Adrenal gland (tissue), 12 donors: Measurements from ENCODE around the gene ARFGEF2. TPM values are rescaled to one million over a fixed set of nuclear protein-coding genes. Genes with fewer than 3 reads are reported as not detected.

ENCODE experiments used
- DNase-seq, 7 donors: peaks; one replicate each; pipeline ENCODE4 v3.0.0-alpha.2; 2019 to 2020
- H3K27ac ChIP-seq, 5 donors: fragments of 200-600 bp; sonication (generic) in 4 of 5; 1 replicate in 3 of 5; 2 replicates in 2 of 5; pipeline versions ENCODE4 v1.5.1 to v1.8.0; 2016 to 2020; ENCODE audit warnings: mild to moderate bottlenecking in 1 of 5
- H3K27me3 ChIP-seq: fragments of 200-600 bp; 2 replicates; pipeline ENCODE4 v1.8.0; 2021
- H3K36me3 ChIP-seq, 2 donors: fragments of 200-600 bp; replicated peaks in 1 of 2; 1 replicate in 1 of 2; 2 replicates in 1 of 2; pipeline versions ENCODE4 v1.5.1 to v1.8.0; 2018 to 2022
- H3K4me1 ChIP-seq, 2 donors: fragments of 200-600 bp; replicated peaks in 1 of 2; 1 replicate in 1 of 2; 2 replicates in 1 of 2; pipeline versions ENCODE4 v1.5.1 to v1.8.0; 2018 to 2021
- H3K4me3 ChIP-seq, 4 donors: fragments of 200-600 bp; sonication (generic) in 3 of 4; one replicate each; pipeline ENCODE4 v1.5.1; 2016 to 2018
- H3K9me3 ChIP-seq, 3 donors: fragments of 200-600 bp; sonication (generic) in 1 of 3; replicated peaks in 1 of 3; 1 replicate in 2 of 3; 2 replicates in 1 of 3; pipeline versions ENCODE4 v1.5.1 to v1.8.0; 2016 to 2021
- POLR2A ChIP-seq, 2 donors: fragments of 450-650 bp; IDR thresholded peaks; one replicate each; pipeline ENCODE4 v1.6.1; 2017; ENCODE audit warnings: antibody characterized with exemption in 2 of 2, mild to moderate bottlenecking in 2 of 2, moderate library complexity in 1 of 2
- WGBS, 4 donors: extraction: QIAGEN DNeasy Blood & Tissue Kit in 2 of 4; methylation state at CpG; one replicate each; pipeline versions ENCODE4 v1.1.5 to v1.1.7; 2013 to 2017; 5-methylcytosine and 5-hydroxymethylcytosine counted together
- intact Hi-C, 2 donors: fragments of 100-400 bp; cut with DNase I; formaldehyde crosslinking; loops; one replicate each; pipeline versions ENCODE4 v1.14.1 to v1.15.0; 2022 to 2023
- polyA plus RNA-seq, 3 donors: library from polyadenylated mRNA; stranded (reverse); fragments of 200-250 nt in 2 of 3; fragments of 350-450 nt in 1 of 3; fragmentation: Illumina TruSeq in 1 of 3; extraction: RNeasy Lipid Tissue Mini Kit (QIAGEN cat#74804) in 1 of 3; gene quantifications; one replicate each; pipeline ENCODE4 v1.2.3, GENCODE V29; 2013 to 2014
- total RNA-seq, 9 donors: library from RNA; depleted of rRNA in 4 of 9; stranded (reverse); fragments of >200 nt in 4 of 9; fragments of 120-200 nt in 1 of 9; fragmentation: NEBNext Ultra II Directional in 1 of 9; extraction: Animal tissue kit (Norgen Biotek cat#: 25700) in 1 of 9; gene quantifications; one replicate each; pipeline versions ENCODE4 v1.1.0 to v1.2.4, GENCODE V29; 2013 to 2023
- TF ChIP-seq, protein P1 (sequence below), 6 experiments: fragments of 450-650 bp in 4 of 6; fragments of 200-600 bp in 2 of 6; sonication (generic) in 1 of 6; IDR thresholded peaks; 1 replicate in 5 of 6; 2 replicates in 1 of 6; pipeline versions ENCODE4 v1.5.1 to v1.8.0; 2016 to 2021; ENCODE audit warnings: antibody characterized with exemption in 6 of 6, mild to moderate bottlenecking in 2 of 6, moderate library complexity in 1 of 6
- donor health status: healthy with polysubstance abuse.
- donor health status: Bipolar disorder and iron deficiency.
- donor health status: DM: yes; HTN: yes; CAD: no.
- donor health status: DM: no; HTN: no; CAD: no.
- donor health status: DM: no; HTN: no; CAD: no.
- donor health status: DM: yes; HTN: yes; CAD: no.

ARFGEF2 gene
- total and polyA plus RNA-seq, 12 donors: 17.1 to 128 (median 69.3) TPM

DNA sequence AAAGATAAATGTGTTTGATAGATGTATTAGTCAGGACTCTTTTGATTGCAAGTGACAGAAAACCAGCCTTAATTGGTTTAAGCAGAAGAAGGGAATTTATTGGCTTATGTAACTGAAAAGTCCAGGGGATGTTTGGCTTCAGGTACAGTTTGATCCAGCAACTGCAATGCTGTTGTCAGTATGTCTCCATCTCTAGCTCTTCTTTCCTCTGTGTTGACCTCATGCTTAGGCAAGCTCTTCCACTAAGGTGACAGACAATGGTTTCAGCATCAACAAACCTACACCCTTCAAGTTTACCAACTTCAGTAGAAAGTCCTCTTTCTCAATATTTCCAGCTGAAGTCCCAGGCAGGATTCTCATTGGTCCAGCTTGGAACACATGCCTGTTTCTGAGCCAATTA, 28.1 kb upstream of the ARFGEF2 start:
- no peaks in the 10 kb centered on the region for H3K4me1 ChIP-seq
- H3K27me3 ChIP-seq: no peaks in the 10 kb centered on the region
- TF ChIP-seq, protein P1, sequence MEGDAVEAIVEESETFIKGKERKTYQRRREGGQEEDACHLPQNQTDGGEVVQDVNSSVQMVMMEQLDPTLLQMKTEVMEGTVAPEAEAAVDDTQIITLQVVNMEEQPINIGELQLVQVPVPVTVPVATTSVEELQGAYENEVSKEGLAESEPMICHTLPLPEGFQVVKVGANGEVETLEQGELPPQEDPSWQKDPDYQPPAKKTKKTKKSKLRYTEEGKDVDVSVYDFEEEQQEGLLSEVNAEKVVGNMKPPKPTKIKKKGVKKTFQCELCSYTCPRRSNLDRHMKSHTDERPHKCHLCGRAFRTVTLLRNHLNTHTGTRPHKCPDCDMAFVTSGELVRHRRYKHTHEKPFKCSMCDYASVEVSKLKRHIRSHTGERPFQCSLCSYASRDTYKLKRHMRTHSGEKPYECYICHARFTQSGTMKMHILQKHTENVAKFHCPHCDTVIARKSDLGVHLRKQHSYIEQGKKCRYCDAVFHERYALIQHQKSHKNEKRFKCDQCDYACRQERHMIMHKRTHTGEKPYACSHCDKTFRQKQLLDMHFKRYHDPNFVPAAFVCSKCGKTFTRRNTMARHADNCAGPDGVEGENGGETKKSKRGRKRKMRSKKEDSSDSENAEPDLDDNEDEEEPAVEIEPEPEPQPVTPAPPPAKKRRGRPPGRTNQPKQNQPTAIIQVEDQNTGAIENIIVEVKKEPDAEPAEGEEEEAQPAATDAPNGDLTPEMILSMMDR (IDR thresholded peaks at IDR 0.05): no peak
- TF ChIP-seq POLR2A (IDR thresholded peaks at IDR 0.05): no peak
- no peak overlapping the region for H3K27ac ChIP-seq
- no peak for DNase-seq
- no peak overlapping the region for H3K4me3 ChIP-seq
- no peaks in the 10 kb centered on the region for H3K36me3 ChIP-seq
- H3K9me3 ChIP-seq: no peaks in the 10 kb centered on the region
- intact Hi-C loops: no loop called here

DNA sequence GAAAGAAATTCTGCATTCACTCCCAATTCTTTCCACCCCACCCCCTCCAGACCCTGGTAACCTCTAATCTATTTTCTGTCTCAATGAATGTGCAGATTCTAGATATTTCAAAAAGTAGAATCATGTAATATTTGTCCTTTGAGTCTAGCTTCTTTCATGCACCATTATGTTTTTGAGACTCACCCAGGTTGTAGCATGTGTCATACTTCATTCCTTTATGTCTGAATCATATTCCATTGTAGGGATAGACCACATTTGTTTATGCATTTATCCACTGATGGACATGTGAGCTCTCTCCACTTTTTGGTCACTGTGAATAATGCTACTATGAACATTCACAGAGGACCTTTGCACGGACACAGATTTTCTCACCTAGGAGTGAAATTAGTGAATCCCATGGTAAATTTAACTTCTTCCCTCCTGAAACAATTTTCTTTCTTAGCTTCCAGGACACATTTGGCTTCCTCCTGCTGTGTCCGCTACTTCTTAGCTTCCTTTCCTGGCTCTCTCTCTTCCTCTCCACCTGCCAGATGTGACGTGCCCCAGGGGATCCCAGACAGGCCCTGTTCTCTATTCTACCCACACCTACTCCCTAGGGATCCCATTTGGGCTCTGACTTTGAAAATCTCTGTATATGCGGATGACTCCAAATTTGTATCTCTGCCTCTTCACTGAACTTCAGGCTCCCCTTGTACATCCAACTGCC, 24.1 kb upstream of the ARFGEF2 start:
- Histone ChIP-seq H3K9me3 (no peaks in the 10 kb centered on the region), H3K27me3 (no peaks in the 10 kb centered on the region), H3K4me1 (no peaks in the 10 kb centered on the region), H3K4me3 (no peak overlapping the region), H3K36me3 (no peaks in the 10 kb centered on the region), H3K27ac (no peak overlapping the region)
- no peak for TF ChIP-seq POLR2A (IDR thresholded peaks at IDR 0.05)
- TF ChIP-seq, protein P1 (IDR thresholded peaks at IDR 0.05): no peak
- DNase-seq: no peak
- intact Hi-C loops: no loop called here
- WGBS, 4 donors: 77 to 83% (median 79%) methylated on average over 4 of the region's 4 CpGs

DNA sequence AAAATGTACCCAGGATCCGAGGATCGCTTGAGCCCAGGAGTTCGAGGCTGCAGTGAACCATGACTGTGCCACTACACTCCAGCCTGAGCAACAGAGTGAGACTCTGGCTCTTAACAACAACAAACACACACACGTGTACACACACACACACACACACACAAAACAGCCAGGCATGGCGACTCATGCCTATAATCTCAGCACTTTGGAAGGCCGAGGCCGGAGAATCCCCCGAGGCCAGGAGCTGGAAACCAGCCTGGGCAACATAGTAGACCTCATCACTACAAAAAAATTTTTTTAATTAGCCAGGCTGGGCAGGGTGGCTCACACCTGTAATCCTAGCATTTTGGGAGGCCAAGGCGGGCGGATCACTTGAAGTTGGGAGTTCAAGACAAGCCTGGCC, 23.3 kb upstream of the ARFGEF2 start:
- no peaks in the 10 kb centered on the region for H3K9me3 ChIP-seq
- TF ChIP-seq, protein P1 (IDR thresholded peaks at IDR 0.05): no peak
- TF ChIP-seq POLR2A (IDR thresholded peaks at IDR 0.05): no peak
- H3K36me3 ChIP-seq: no peaks in the 10 kb centered on the region
- H3K4me1 ChIP-seq: no peaks in the 10 kb centered on the region
- intact Hi-C loops: no loop called here
- no peaks in the 10 kb centered on the region for H3K27me3 ChIP-seq
- no peak overlapping the region for H3K4me3 ChIP-seq
- WGBS, 4 donors: 67 to 87% (median 82%) methylated on average over 9 to 10 of the region's 10 CpGs
- H3K27ac ChIP-seq: no peak overlapping the region
- DNase-seq: peak in 1 of 7 donors; percentile 28

DNA sequence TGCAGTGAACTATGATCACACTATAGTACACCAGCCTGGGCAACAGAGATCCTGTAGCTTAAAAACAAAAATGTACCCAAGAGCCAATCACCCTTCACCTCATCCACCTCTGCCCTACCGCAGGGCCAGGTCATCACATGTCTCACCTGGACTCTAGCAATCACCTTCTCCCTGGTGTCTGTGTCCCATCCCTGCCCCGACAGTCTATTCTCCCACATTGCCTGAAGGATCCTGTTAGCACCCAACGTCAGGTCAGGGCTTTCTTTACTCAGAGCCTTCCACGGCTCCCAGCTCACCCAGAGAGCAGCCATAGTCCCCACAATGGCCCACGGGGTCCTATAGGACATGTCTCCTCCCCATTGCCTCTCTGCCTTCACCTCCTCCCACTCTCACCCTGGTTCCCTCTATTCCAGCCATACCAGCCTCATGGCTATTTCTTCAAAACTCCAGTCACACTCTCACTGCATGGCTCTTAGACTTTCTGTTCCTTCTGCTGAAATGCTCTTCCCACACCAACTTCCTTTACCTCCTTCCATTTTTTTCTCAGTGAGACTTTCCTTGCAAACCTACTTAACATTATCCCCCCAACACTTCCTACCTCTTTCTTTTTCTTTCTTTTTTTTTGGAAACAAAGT, 22.5 kb upstream of the ARFGEF2 start:
- no peaks in the 10 kb centered on the region for H3K27me3 ChIP-seq
- TF ChIP-seq, protein P1 (IDR thresholded peaks at IDR 0.05): no peak
- TF ChIP-seq POLR2A (IDR thresholded peaks at IDR 0.05): no peak
- 79 to 92% (median 83%) methylated on average over 5 of the region's 5 CpGs for WGBS, 4 donors
- no peak overlapping the region for H3K4me3 ChIP-seq
- DNase-seq: no peak
- no peak overlapping the region for H3K27ac ChIP-seq
- intact Hi-C loops: no loop called here
- no peaks in the 10 kb centered on the region for H3K36me3 ChIP-seq
- no peaks in the 10 kb centered on the region for H3K4me1 ChIP-seq
- H3K9me3 ChIP-seq: no peaks in the 10 kb centered on the region
